ENCODE results near the gene ANP32E.

GRCh38 chr1:150210091-150210490, 25.8 kb downstream of the ANP32E start:
- TF ChIP-seq, protein P1, sequence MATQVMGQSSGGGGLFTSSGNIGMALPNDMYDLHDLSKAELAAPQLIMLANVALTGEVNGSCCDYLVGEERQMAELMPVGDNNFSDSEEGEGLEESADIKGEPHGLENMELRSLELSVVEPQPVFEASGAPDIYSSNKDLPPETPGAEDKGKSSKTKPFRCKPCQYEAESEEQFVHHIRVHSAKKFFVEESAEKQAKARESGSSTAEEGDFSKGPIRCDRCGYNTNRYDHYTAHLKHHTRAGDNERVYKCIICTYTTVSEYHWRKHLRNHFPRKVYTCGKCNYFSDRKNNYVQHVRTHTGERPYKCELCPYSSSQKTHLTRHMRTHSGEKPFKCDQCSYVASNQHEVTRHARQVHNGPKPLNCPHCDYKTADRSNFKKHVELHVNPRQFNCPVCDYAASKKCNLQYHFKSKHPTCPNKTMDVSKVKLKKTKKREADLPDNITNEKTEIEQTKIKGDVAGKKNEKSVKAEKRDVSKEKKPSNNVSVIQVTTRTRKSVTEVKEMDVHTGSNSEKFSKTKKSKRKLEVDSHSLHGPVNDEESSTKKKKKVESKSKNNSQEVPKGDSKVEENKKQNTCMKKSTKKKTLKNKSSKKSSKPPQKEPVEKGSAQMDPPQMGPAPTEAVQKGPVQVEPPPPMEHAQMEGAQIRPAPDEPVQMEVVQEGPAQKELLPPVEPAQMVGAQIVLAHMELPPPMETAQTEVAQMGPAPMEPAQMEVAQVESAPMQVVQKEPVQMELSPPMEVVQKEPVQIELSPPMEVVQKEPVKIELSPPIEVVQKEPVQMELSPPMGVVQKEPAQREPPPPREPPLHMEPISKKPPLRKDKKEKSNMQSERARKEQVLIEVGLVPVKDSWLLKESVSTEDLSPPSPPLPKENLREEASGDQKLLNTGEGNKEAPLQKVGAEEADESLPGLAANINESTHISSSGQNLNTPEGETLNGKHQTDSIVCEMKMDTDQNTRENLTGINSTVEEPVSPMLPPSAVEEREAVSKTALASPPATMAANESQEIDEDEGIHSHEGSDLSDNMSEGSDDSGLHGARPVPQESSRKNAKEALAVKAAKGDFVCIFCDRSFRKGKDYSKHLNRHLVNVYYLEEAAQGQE (IDR thresholded peaks at IDR 0.05; ENCODE audit: insufficient read depth in 1 of 2, low read depth in 2 of 2, low read length in 2 of 2) = no peak
- TF ChIP-seq POLR2AphosphoS5 (IDR thresholded peaks at IDR 0.05; ENCODE audit: low read depth, low read length) = no peak

Measured in PFSK-1 (cell line).